GM12878 (cell line): Measurements from ENCODE around the gene FSTL4.

Experiments
- BHLHE40 ChIP-seq, 2 experiments: fragments of 450-650 bp in 1 of 2; IDR thresholded peaks; 2 replicates each; pipeline ENCODE4 v1.6.1; 2011 to 2017; ENCODE audit warnings: low read depth in 2 of 2, borderline replicate concordance in 1 of 2, improper control_type of control experiment in 1 of 2, low read length in 1 of 2, mild to moderate bottlenecking in 1 of 2
- CTCF ChIP-seq, 3 experiments: IDR thresholded peaks in 2 of 3; conservative IDR thresholded peaks in 1 of 3; 2 replicates each; pipeline ENCODE4 v1.5.1; 2011; ENCODE audit warnings: low read depth in 3 of 3, low read length in 3 of 3, mild to moderate bottlenecking in 3 of 3, control low read depth in 2 of 3, moderate library complexity in 2 of 3, inconsistent platforms in 1 of 3, mixed read lengths in 1 of 3; ENCODE audit not compliant: control insufficient read depth in 2 of 3, insufficient read depth in 1 of 3; ENCODE audit errors: extremely low read depth in 1 of 3
- ETV6 ChIP-seq, 2 experiments: fragments of 450-650 bp in 1 of 2; IDR thresholded peaks in 1 of 2; conservative IDR thresholded peaks in 1 of 2; 2 replicates each; pipeline ENCODE4 v1.6.1; 2014; ENCODE audit warnings: antibody characterized with exemption in 1 of 2, borderline replicate concordance in 1 of 2, low read depth in 1 of 2, mild to moderate bottlenecking in 1 of 2, moderate library complexity in 1 of 2
- JUND ChIP-seq: IDR thresholded peaks from 2 replicates; pipeline ENCODE4 v1.6.1; 2012; ENCODE audit warnings: low read depth, mild to moderate bottlenecking, low read length, improper control_type of control experiment, moderate library complexity
- LARP7 ChIP-seq: fragments of 450-650 bp; IDR thresholded peaks from 2 replicates; pipeline ENCODE4 v1.6.1; 2017; ENCODE audit warnings: mild to moderate bottlenecking
- POLR2A ChIP-seq: IDR thresholded peaks from 2 replicates; pipeline ENCODE4 v1.6.1; 2011; ENCODE audit warnings: low read depth, mild to moderate bottlenecking, low read length
- SRF ChIP-seq, 2 experiments: IDR thresholded peaks; 2 replicates each; pipeline ENCODE4 v1.6.1; 2011; ENCODE audit warnings: low read depth in 2 of 2, low read length in 2 of 2, mild to moderate bottlenecking in 1 of 2, moderate library complexity in 1 of 2
- USF2 ChIP-seq: IDR thresholded peaks from 2 replicates; pipeline ENCODE4 v1.6.1; 2011; ENCODE audit warnings: low read depth, low read length, improper control_type of control experiment, borderline replicate concordance

- no peak for TF ChIP-seq CTCF (IDR thresholded peaks at IDR 0.05 in 2 of 3, conservative IDR thresholded peaks at IDR 0.05 in 1 of 3; ENCODE audit: control insufficient read depth in 2 of 3, extremely low read depth in 1 of 3, insufficient read depth in 1 of 3, low read depth in 3 of 3, low read length in 3 of 3)
- TF ChIP-seq USF2, result no peak
- no peak for TF ChIP-seq LARP7
- TF ChIP-seq ETV6 (conservative IDR thresholded peaks at IDR 0.05 in 1 of 2, IDR thresholded peaks at IDR 0.05 in 1 of 2; ENCODE audit: borderline replicate concordance in 1 of 2, low read depth in 1 of 2), result no peak
- no peak for TF ChIP-seq SRF (IDR thresholded peaks at IDR 0.05; ENCODE audit: low read depth in 2 of 2, low read length in 2 of 2)
- TF ChIP-seq BHLHE40 (IDR thresholded peaks at IDR 0.05; ENCODE audit: borderline replicate concordance in 1 of 2, low read depth in 2 of 2, low read length in 1 of 2), result no peak
- no peak for TF ChIP-seq JUND
- no peak for TF ChIP-seq POLR2A
Observed at GRCh38 chr5:133234273-133234672, 378.1 kb downstream of the FSTL4 start.
